ENCODE data around the gene NNT.

NNT gene

GRCh38 chr5:43609752-43610151 is 6.8 kb downstream of the NNT start:
- H3K36me3 ChIP-seq (ENCODE audit: control insufficient read depth in 1 of 2, insufficient read depth in 2 of 2, low read length in 2 of 2): peaks cover 0 to 2% of the 10 kb centered on the region in 2 experiments
- no peak overlapping the region for H4K8ac ChIP-seq (ENCODE audit: low read depth, low read length)
- no peak overlapping the region for H3K4me3 ChIP-seq (ENCODE audit: low read depth, low read length)
- no peak overlapping the region for H2BK5ac ChIP-seq (ENCODE audit: low read depth, low read length, poor library complexity)
- no peak overlapping the region for H3K4me2 ChIP-seq (ENCODE audit: low read length)
- no peak overlapping the region for H2AK5ac ChIP-seq (ENCODE audit: low read length)
- H4K91ac ChIP-seq (ENCODE audit: low read depth, low read length): no peak overlapping the region
- H3K9me3 ChIP-seq (ENCODE audit: insufficient read depth, low read depth, low read length): no peaks in the 10 kb centered on the region
- no peak overlapping the region for H2BK12ac ChIP-seq (ENCODE audit: low read length)
- H3K4ac ChIP-seq (ENCODE audit: low read depth, low read length): no peak overlapping the region
- no peak overlapping the region for H2BK120ac ChIP-seq (ENCODE audit: insufficient read depth, low read length, poor library complexity)
- H3K4me1 ChIP-seq (ENCODE audit: control insufficient read depth in 1 of 2, insufficient read depth in 2 of 2, low read length in 2 of 2): no peaks in the 10 kb centered on the region
- no peak overlapping the region for H4K12ac ChIP-seq (ENCODE audit: low read depth, low read length)
- no peaks in the 10 kb centered on the region for H3K27me3 ChIP-seq (ENCODE audit: insufficient read depth, low read length)
- H3K27ac ChIP-seq (ENCODE audit: low read depth, low read length): no peak overlapping the region
- H3K14ac ChIP-seq (ENCODE audit: low read length): no peak overlapping the region
- WGBS (ENCODE audit: extremely low coverage, insufficient coverage, insufficient read length): no CpG with 5 or more reads among the region's 1 CpG
- no peaks in the 10 kb centered on the region for H3K79me2 ChIP-seq (ENCODE audit: control insufficient read depth, insufficient read depth, low read length, poor library complexity)
- no peak overlapping the region for H2AFZ ChIP-seq (ENCODE audit: insufficient read depth, low read length, poor library complexity)
- H3K9ac ChIP-seq (ENCODE audit: low read length): no peak overlapping the region
- no peak overlapping the region for H3K23ac ChIP-seq (ENCODE audit: low read length)
- no peaks in the 10 kb centered on the region for H3K79me1 ChIP-seq (ENCODE audit: low read length)
- no peak overlapping the region for H3K18ac ChIP-seq (ENCODE audit: low read length)
- peak in 1 of 2 donors; percentile 37 for DNase-seq

DNA sequence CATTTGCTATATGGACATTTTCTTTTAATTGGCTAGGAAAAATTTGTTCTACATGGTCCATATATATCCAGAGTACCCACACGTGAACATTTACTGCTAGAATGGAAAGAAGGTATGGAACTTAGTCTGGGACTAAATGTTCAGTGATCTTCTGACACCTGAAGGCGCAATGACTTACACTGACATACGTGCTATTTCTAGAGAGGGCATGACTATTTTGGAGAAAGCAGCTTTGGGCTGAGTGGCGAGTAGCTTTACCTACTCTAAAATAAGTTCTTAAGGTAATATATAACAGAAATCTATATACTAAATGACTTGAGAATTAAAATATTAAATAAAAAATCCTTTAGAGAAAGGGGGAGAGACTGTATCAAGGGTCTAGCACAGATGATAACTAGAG is 10.4 kb downstream of the NNT start:
- DNase-seq: no peak
- no peak overlapping the region for H3K4ac ChIP-seq (ENCODE audit: low read depth, low read length)
- H3K27ac ChIP-seq (ENCODE audit: low read depth, low read length): no peak overlapping the region
- no peaks in the 10 kb centered on the region for H3K79me2 ChIP-seq (ENCODE audit: control insufficient read depth, insufficient read depth, low read length, poor library complexity)
- H3K27me3 ChIP-seq (ENCODE audit: insufficient read depth, low read length): no peaks in the 10 kb centered on the region
- H4K91ac ChIP-seq (ENCODE audit: low read depth, low read length): no peak overlapping the region
- H2AK5ac ChIP-seq (ENCODE audit: low read length): no peak overlapping the region
- peaks cover 0 to 2% of the 10 kb centered on the region in 2 experiments for H3K36me3 ChIP-seq (ENCODE audit: control insufficient read depth in 1 of 2, insufficient read depth in 2 of 2, low read length in 2 of 2)
- no peak overlapping the region for H2BK120ac ChIP-seq (ENCODE audit: insufficient read depth, low read length, poor library complexity)
- no peaks in the 10 kb centered on the region for H3K4me1 ChIP-seq (ENCODE audit: control insufficient read depth in 1 of 2, insufficient read depth in 2 of 2, low read length in 2 of 2)
- no peak overlapping the region for H3K4me3 ChIP-seq (ENCODE audit: low read depth, low read length)
- no CpG with 5 or more reads among the region's 4 CpGs for WGBS (ENCODE audit: extremely low coverage, insufficient coverage, insufficient read length)
- no peak overlapping the region for H2BK12ac ChIP-seq (ENCODE audit: low read length)
- H3K18ac ChIP-seq (ENCODE audit: low read length): no peak overlapping the region
- no peaks in the 10 kb centered on the region for H3K79me1 ChIP-seq (ENCODE audit: low read length)
- no peaks in the 10 kb centered on the region for H3K9me3 ChIP-seq (ENCODE audit: insufficient read depth, low read depth, low read length)
- no peak overlapping the region for H2BK5ac ChIP-seq (ENCODE audit: low read depth, low read length, poor library complexity)
- H4K12ac ChIP-seq (ENCODE audit: low read depth, low read length): no peak overlapping the region
- no peak overlapping the region for H3K14ac ChIP-seq (ENCODE audit: low read length)
- no peak overlapping the region for H4K8ac ChIP-seq (ENCODE audit: low read depth, low read length)
- H3K23ac ChIP-seq (ENCODE audit: low read length): no peak overlapping the region
- H2AFZ ChIP-seq (ENCODE audit: insufficient read depth, low read length, poor library complexity): no peak overlapping the region
- no peak overlapping the region for H3K4me2 ChIP-seq (ENCODE audit: low read length)
- no peak overlapping the region for H3K9ac ChIP-seq (ENCODE audit: low read length)

DNA sequence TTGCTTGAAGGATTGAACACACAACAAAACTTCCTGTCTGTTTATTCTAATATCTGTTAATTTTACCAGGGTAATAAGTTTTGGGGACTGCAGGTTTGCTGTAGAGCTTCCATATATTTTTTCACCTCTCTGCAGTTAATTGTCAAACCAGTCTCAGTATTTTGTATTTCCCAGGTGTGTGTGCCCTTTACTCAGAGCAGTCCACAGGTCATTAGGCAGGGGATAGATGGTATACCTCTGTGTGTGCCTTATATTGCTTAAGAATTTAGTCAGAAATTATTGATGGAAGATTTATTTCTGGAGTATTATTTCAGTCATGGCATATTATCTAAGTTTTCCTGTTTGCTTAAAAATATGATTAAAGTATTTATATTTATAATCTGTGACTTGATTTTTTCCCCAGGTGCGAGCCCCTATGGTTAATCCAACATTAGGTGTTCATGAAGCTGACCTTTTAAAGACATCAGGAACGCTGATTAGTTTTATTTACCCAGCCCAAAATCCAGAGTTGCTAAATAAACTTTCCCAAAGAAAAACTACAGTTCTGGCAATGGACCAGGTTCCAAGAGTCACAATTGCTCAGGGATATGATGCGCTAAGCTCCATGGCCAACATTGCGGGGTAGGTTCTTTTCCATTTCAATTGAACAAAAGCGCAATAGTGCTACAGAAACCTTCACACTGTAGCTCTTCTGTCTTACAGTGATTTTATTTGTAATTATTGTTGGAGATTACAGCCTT is 12.6 kb downstream of the NNT start:
- no peak for DNase-seq
- Histone ChIP-seq H3K27me3 (ENCODE audit: insufficient read depth, low read length) (no peaks in the 10 kb centered on the region), H4K8ac (ENCODE audit: low read depth, low read length) (no peak overlapping the region), H3K4me1 (ENCODE audit: control insufficient read depth in 1 of 2, insufficient read depth in 2 of 2, low read length in 2 of 2) (no peaks in the 10 kb centered on the region), H2BK12ac (ENCODE audit: low read length) (no peak overlapping the region), H4K12ac (ENCODE audit: low read depth, low read length) (no peak overlapping the region), H4K91ac (ENCODE audit: low read depth, low read length) (no peak overlapping the region), H3K4me2 (ENCODE audit: low read length) (no peak overlapping the region), H3K9me3 (ENCODE audit: insufficient read depth, low read depth, low read length) (no peaks in the 10 kb centered on the region), H3K36me3 (ENCODE audit: control insufficient read depth in 1 of 2, insufficient read depth in 2 of 2, low read length in 2 of 2) (peaks cover 0 to 2% of the 10 kb centered on the region in 2 experiments), H3K27ac (ENCODE audit: low read depth, low read length) (no peak overlapping the region), H3K14ac (ENCODE audit: low read length) (no peak overlapping the region), H3K9ac (ENCODE audit: low read length) (no peak overlapping the region), H3K4ac (ENCODE audit: low read depth, low read length) (no peak overlapping the region), H2BK120ac (ENCODE audit: insufficient read depth, low read length, poor library complexity) (no peak overlapping the region), H3K18ac (ENCODE audit: low read length) (no peak overlapping the region), H3K79me1 (ENCODE audit: low read length) (no peaks in the 10 kb centered on the region), H3K23ac (ENCODE audit: low read length) (no peak overlapping the region), H2AFZ (ENCODE audit: insufficient read depth, low read length, poor library complexity) (no peak overlapping the region), H3K79me2 (ENCODE audit: control insufficient read depth, insufficient read depth, low read length, poor library complexity) (no peaks in the 10 kb centered on the region), H3K4me3 (ENCODE audit: low read depth, low read length) (no peak overlapping the region), H2BK5ac (ENCODE audit: low read depth, low read length, poor library complexity) (no peak overlapping the region), H2AK5ac (ENCODE audit: low read length) (no peak overlapping the region)
- WGBS (ENCODE audit: extremely low coverage, insufficient coverage, insufficient read length): no CpG with 5 or more reads among the region's 5 CpGs

- H3K4me2 ChIP-seq (ENCODE audit: low read length): no peak overlapping the region
- H3K14ac ChIP-seq (ENCODE audit: low read length): no peak overlapping the region
- no peaks in the 10 kb centered on the region for H3K79me1 ChIP-seq (ENCODE audit: low read length)
- no peaks in the 10 kb centered on the region for H3K27me3 ChIP-seq (ENCODE audit: insufficient read depth, low read length)
- no peaks in the 10 kb centered on the region for H3K79me2 ChIP-seq (ENCODE audit: control insufficient read depth, insufficient read depth, low read length, poor library complexity)
- H3K23ac ChIP-seq (ENCODE audit: low read length): no peak overlapping the region
- no peak overlapping the region for H4K8ac ChIP-seq (ENCODE audit: low read depth, low read length)
- WGBS (ENCODE audit: extremely low coverage, insufficient coverage, insufficient read length): no CpG with 5 or more reads among the region's 1 CpG
- peaks cover 0 to 2% of the 10 kb centered on the region in 2 experiments for H3K36me3 ChIP-seq (ENCODE audit: control insufficient read depth in 1 of 2, insufficient read depth in 2 of 2, low read length in 2 of 2)
- peak in 1 of 2 donors; percentile 27 for DNase-seq
- H4K12ac ChIP-seq (ENCODE audit: low read depth, low read length): no peak overlapping the region
- no peak overlapping the region for H3K18ac ChIP-seq (ENCODE audit: low read length)
- H2BK120ac ChIP-seq (ENCODE audit: insufficient read depth, low read length, poor library complexity): no peak overlapping the region
- no peak overlapping the region for H3K27ac ChIP-seq (ENCODE audit: low read depth, low read length)
- H3K9me3 ChIP-seq (ENCODE audit: insufficient read depth, low read depth, low read length): no peaks in the 10 kb centered on the region
- no peak overlapping the region for H2BK5ac ChIP-seq (ENCODE audit: low read depth, low read length, poor library complexity)
- H3K4me3 ChIP-seq (ENCODE audit: low read depth, low read length): no peak overlapping the region
- H2AFZ ChIP-seq (ENCODE audit: insufficient read depth, low read length, poor library complexity): no peak overlapping the region
- no peak overlapping the region for H2BK12ac ChIP-seq (ENCODE audit: low read length)
- H3K9ac ChIP-seq (ENCODE audit: low read length): no peak overlapping the region
- no peak overlapping the region for H4K91ac ChIP-seq (ENCODE audit: low read depth, low read length)
- no peaks in the 10 kb centered on the region for H3K4me1 ChIP-seq (ENCODE audit: control insufficient read depth in 1 of 2, insufficient read depth in 2 of 2, low read length in 2 of 2)
- no peak overlapping the region for H2AK5ac ChIP-seq (ENCODE audit: low read length)
- H3K4ac ChIP-seq (ENCODE audit: low read depth, low read length): no peak overlapping the region
These were observed 13.6 kb downstream of the NNT start for GRCh38 chr5:43616535-43616934.

All from trophoblast cell (in vitro differentiated cells and primary cell).